ENCODE data around the gene BIN1.

- no peak for TF ChIP-seq POLR2A (IDR thresholded peaks at IDR 0.05)
- TF ChIP-seq, protein P1, sequence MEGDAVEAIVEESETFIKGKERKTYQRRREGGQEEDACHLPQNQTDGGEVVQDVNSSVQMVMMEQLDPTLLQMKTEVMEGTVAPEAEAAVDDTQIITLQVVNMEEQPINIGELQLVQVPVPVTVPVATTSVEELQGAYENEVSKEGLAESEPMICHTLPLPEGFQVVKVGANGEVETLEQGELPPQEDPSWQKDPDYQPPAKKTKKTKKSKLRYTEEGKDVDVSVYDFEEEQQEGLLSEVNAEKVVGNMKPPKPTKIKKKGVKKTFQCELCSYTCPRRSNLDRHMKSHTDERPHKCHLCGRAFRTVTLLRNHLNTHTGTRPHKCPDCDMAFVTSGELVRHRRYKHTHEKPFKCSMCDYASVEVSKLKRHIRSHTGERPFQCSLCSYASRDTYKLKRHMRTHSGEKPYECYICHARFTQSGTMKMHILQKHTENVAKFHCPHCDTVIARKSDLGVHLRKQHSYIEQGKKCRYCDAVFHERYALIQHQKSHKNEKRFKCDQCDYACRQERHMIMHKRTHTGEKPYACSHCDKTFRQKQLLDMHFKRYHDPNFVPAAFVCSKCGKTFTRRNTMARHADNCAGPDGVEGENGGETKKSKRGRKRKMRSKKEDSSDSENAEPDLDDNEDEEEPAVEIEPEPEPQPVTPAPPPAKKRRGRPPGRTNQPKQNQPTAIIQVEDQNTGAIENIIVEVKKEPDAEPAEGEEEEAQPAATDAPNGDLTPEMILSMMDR (IDR thresholded peaks at IDR 0.05), result no peak
- no peak for TF ChIP-seq EP300 (IDR thresholded peaks at IDR 0.05)
These were observed 26.8 kb upstream of the BIN1 start for GRCh38 chr2:127133793-127134192.
